Uterus (tissue), 2 donors: ENCODE results near the gene ARAP2.

Experiments used
- CTCF ChIP-seq, 4 experiments: fragments of 200-600 bp in 2 of 4; fragments of 450-650 bp in 2 of 4; sonication (generic) in 2 of 4; IDR thresholded peaks; one replicate each; pipeline ENCODE4 v1.5.1; 2016 to 2019; ENCODE audit warnings: antibody characterized with exemption in 4 of 4, mild to moderate bottlenecking in 2 of 4, moderate library complexity in 1 of 4
- POLR2A ChIP-seq, 2 donors: fragments of 450-650 bp; IDR thresholded peaks; one replicate each; pipeline ENCODE4 v1.6.1; 2016; ENCODE audit warnings: antibody characterized with exemption in 2 of 2, mild to moderate bottlenecking in 1 of 2, moderate library complexity in 1 of 2

GRCh38 chr4:36054694-36055422 lies 189.5 kb downstream of the ARAP2 start:
- TF ChIP-seq CTCF (IDR thresholded peaks at IDR 0.05) = no peak
- TF ChIP-seq POLR2A (IDR thresholded peaks at IDR 0.05) = no peak
